Peyer's patch (tissue), 4 donors: ENCODE results near the gene ATP5PD.
A peak's percentile ranks its signal among the peaks of the same experiment; 100 is the strongest.

Experiments
- CTCF ChIP-seq, 6 experiments: fragments of 450-650 bp in 4 of 6; fragments of 200-600 bp in 2 of 6; sonication (generic) in 1 of 6; IDR thresholded peaks; one replicate each; pipeline ENCODE4 v1.5.1; 2017 to 2019; ENCODE audit warnings: antibody characterized with exemption in 6 of 6, mild to moderate bottlenecking in 3 of 6, moderate library complexity in 1 of 6
- POLR2A ChIP-seq, 2 donors: fragments of 450-650 bp; IDR thresholded peaks; one replicate each; pipeline ENCODE4 v1.5.1; 2017; ENCODE audit warnings: antibody characterized with exemption in 2 of 2, mild to moderate bottlenecking in 2 of 2, moderate library complexity in 2 of 2

GRCh38 chr17:75073618-75074047, 26.9 kb upstream of the ATP5PD start:
- TF ChIP-seq CTCF (IDR thresholded peaks at IDR 0.05) (peak in 1 of 6 experiments; percentile 19), POLR2A (IDR thresholded peaks at IDR 0.05) (no peak)
